ENCODE data around the gene SORCS3. TPM values are rescaled to one million over a fixed set of nuclear protein-coding genes. Genes with fewer than 3 reads are reported as not detected.

The SORCS3 gene
- total RNA-seq, 2 donors from 2014 or later = 4.3 TPM; not detected in 1

DNA sequence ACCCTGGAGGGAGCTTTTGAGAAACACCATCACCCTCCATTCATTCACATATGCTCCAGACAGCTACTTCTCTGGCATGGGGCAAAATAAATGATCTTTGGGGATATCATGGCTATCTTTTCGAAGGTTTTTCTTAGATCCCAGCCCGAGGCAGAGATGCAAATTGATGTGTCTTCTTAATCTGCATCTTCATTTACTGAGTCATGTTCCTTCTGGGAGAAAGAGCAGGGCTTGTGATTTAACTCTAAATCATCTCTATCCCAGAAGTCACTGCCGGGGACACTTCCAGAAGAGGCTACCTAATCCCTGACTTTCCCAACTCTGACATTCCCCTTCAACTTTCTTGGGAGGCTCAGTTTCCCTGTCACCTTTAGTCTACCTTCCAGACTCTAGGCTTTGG is 90.1 kb downstream of the SORCS3 start:
- no peak overlapping the region for H3K4me3 ChIP-seq
- intact Hi-C loops (cut with DNase I) = no loop called here
- H3K27me3 ChIP-seq (replicated peaks; ENCODE audit: insufficient read depth) = no peaks in the 10 kb centered on the region
- peak overlapping the region in 1 of 2 donors; percentile 1 for H3K27ac ChIP-seq
- WGBS = 90% methylated on average over 3 of the region's 3 CpGs
- TF ChIP-seq, protein P1, sequence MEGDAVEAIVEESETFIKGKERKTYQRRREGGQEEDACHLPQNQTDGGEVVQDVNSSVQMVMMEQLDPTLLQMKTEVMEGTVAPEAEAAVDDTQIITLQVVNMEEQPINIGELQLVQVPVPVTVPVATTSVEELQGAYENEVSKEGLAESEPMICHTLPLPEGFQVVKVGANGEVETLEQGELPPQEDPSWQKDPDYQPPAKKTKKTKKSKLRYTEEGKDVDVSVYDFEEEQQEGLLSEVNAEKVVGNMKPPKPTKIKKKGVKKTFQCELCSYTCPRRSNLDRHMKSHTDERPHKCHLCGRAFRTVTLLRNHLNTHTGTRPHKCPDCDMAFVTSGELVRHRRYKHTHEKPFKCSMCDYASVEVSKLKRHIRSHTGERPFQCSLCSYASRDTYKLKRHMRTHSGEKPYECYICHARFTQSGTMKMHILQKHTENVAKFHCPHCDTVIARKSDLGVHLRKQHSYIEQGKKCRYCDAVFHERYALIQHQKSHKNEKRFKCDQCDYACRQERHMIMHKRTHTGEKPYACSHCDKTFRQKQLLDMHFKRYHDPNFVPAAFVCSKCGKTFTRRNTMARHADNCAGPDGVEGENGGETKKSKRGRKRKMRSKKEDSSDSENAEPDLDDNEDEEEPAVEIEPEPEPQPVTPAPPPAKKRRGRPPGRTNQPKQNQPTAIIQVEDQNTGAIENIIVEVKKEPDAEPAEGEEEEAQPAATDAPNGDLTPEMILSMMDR (IDR thresholded peaks at IDR 0.05) = no peak
- TF ChIP-seq POLR2AphosphoS5 (IDR thresholded peaks at IDR 0.05) = no peak
- H3K4me1 ChIP-seq (replicated peaks) = no peaks in the 10 kb centered on the region
- no peaks in the 10 kb centered on the region for H3K36me3 ChIP-seq
- no peak for DNase-seq (ENCODE audit: low spot score)
- no peaks in the 10 kb centered on the region for H3K9me3 ChIP-seq

DNA sequence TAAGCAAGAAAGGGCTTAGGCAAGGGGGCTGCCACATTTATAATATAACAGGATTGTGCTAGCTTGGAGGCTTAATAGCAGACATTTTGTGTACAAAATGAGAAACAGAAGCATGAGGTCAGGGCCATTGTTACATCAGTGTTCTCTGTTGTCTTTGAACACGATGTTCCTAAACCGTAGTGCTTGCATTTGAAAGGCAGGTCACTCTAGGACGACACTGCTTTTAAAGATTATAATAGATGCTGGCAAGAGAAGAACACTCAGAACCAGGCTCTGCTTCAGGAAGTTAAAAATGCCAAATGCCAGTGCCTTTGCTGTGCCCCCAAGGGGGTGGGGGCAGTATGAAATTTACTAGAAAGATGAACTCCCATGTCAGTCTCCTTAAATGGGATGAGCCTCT is 91.1 kb downstream of the SORCS3 start:
- no peaks in the 10 kb centered on the region for H3K27me3 ChIP-seq (replicated peaks; ENCODE audit: insufficient read depth)
- H3K4me3 ChIP-seq = no peak overlapping the region
- H3K36me3 ChIP-seq = no peaks in the 10 kb centered on the region
- TF ChIP-seq POLR2A (IDR thresholded peaks at IDR 0.05) (no peak), POLR2AphosphoS5 (IDR thresholded peaks at IDR 0.05) (peak; percentile 47)
- TF ChIP-seq, protein P1 (IDR thresholded peaks at IDR 0.05) = no peak
- DNase-seq (ENCODE audit: low spot score) = no peak
- no peaks in the 10 kb centered on the region for H3K4me1 ChIP-seq (replicated peaks)
- intact Hi-C loops (cut with DNase I) = no loop called here
- peak overlapping the region; percentile 28 to 30 for H3K27ac ChIP-seq
- 37% methylated on average over 3 of the region's 3 CpGs for WGBS
- H3K9me3 ChIP-seq = no peaks in the 10 kb centered on the region

DNA sequence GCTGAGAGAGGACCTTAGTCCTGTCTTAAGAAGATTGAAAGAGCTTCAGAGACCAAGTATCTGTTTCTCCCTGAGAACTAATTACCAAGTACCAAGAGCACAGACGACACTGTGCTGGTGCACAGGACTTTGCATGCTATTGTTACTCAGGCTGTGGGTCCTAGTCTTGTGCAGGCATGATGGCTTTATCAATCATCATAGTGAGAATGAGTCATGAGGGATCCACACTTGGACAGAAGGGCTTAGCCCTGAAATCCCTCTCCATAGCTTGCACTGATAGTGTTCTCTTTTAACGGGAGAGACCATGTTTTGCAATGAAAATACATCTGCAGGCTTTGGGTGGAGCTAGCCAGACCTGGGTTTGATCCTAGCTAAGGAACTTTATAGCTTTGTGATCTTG is 93.3 kb downstream of the SORCS3 start:
- intact Hi-C loops (cut with DNase I) = no loop called here
- TF ChIP-seq POLR2A (IDR thresholded peaks at IDR 0.05) (no peak), POLR2AphosphoS5 (IDR thresholded peaks at IDR 0.05) (no peak)
- TF ChIP-seq, protein P1 (IDR thresholded peaks at IDR 0.05) = no peak
- no peak overlapping the region for H3K4me3 ChIP-seq
- no peak overlapping the region for H3K27ac ChIP-seq
- 39% methylated on average over 2 of the region's 2 CpGs for WGBS
- no peaks in the 10 kb centered on the region for H3K27me3 ChIP-seq (replicated peaks; ENCODE audit: insufficient read depth)
- no peaks in the 10 kb centered on the region for H3K4me1 ChIP-seq (replicated peaks)
- no peaks in the 10 kb centered on the region for H3K9me3 ChIP-seq
- no peak for DNase-seq (ENCODE audit: low spot score)
- no peaks in the 10 kb centered on the region for H3K36me3 ChIP-seq

DNA sequence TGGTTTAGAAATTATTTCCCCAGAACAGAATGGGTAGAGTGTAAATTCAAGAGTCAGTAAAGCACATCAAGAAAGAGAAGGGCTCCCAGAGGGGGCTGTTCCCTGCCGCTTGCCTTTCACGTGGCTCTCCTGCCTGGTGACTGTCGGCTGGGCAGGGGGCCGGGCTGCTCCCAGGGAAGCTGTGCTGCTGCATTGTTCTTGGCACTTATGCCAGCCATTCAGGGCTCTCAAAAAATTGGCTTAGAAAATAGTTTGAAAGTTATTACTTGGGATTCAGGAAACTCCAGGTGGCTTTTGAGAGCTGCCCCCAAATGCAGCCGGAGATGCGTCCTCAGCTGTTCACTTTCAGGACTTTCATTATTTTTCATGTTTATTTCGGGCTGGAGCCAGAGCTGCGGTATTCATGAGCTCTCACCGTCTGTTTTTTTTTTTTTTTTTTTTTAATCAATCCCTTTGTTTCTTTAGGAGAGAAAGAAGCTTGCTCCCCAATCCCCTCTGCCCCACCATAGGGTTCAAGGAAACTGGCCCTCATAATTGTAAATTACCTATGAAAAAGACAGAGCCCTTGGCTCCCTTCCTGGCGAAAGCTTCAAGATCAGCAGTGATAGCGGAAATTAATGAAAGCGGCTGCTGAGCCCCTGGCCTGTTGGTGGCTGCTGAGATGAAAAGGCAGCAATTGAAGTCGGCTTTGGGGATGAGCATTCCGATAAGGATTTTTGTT is 94.1 kb downstream of the SORCS3 start:
- no peaks in the 10 kb centered on the region for H3K27me3 ChIP-seq (replicated peaks; ENCODE audit: insufficient read depth)
- no peak overlapping the region for H3K4me3 ChIP-seq
- WGBS = 22% methylated on average over 14 of the region's 14 CpGs
- intact Hi-C loops (cut with DNase I) = no loop called here
- no peaks in the 10 kb centered on the region for H3K9me3 ChIP-seq
- H3K27ac ChIP-seq = no peak overlapping the region
- no peaks in the 10 kb centered on the region for H3K36me3 ChIP-seq
- no peak for DNase-seq (ENCODE audit: low spot score)
- H3K4me1 ChIP-seq (replicated peaks) = no peaks in the 10 kb centered on the region
- TF ChIP-seq POLR2AphosphoS5 (IDR thresholded peaks at IDR 0.05) = no peak
- TF ChIP-seq POLR2A (IDR thresholded peaks at IDR 0.05) = no peak
- TF ChIP-seq, protein P1 (IDR thresholded peaks at IDR 0.05) = no peak

DNA sequence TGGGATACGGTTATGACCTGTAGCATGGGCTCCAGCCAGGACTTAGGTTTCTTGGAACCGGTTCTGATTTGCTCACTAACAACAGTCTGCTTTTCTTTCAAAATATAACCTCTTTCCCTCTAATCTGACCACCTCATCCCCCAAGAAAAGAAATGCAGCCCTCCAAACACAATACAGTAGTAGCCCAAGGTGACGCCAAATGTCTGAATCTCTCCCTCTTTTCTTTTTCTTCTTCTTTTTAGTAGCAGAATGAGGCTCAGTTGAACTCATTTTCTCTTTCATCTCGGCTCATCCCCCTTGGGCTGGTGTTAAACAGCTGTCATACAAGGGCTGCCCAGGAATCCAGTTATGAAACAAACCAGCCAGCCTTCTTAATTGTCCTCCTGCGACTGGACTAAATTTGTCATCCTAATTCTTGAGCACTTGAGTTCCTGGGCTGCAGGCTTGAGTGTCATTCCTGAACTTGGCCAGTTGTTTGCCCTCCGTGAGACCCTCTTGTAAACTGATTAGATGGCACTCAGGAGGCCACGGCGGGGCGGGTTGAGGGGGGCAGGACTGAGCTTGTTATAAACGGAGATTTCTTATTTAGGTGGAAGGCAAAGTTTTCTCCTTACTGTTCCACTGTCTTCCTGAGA is 94.8 kb downstream of the SORCS3 start:
- TF ChIP-seq, protein P1 (IDR thresholded peaks at IDR 0.05) = no peak
- TF ChIP-seq POLR2A (IDR thresholded peaks at IDR 0.05) (no peak), POLR2AphosphoS5 (IDR thresholded peaks at IDR 0.05) (no peak)
- Histone ChIP-seq H3K4me3 (no peak overlapping the region), H3K27me3 (replicated peaks; ENCODE audit: insufficient read depth) (no peaks in the 10 kb centered on the region), H3K9me3 (no peaks in the 10 kb centered on the region), H3K4me1 (replicated peaks) (no peaks in the 10 kb centered on the region), H3K27ac (no peak overlapping the region), H3K36me3 (no peaks in the 10 kb centered on the region)
- DNase-seq (ENCODE audit: low spot score) = no peak
- intact Hi-C loops (cut with DNase I) = no loop called here
- 26% methylated on average over 10 of the region's 10 CpGs for WGBS
